Measurements from ENCODE around the gene SMPD4.
"Not testable (repeated sequence)": the region's sequence is repeated elsewhere in the genome, so short reads cannot be mapped to it uniquely, and the experiment has no call there.

Gene SMPD4

DNA sequence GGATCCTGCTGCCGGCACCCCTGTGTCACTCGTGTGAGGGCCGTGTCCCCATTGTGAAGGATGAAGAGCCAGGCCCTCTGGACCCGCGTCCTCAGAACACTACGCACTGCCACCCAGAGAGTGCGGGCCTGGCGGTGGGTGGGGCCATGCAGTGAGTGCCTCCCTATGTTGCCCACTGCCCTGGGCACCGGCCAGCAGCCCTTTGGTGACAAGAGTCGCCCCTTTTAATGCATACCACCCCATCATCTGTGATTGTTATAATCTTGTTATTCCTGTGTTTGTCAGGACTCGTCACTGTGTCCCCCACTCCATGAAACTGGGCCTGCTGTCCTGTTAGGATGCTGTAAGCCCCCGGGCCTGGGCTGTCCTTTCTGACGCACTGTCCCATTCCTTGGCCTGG is 43.1 kb downstream of the SMPD4 start:
- DNase-seq: not testable (repeated sequence)

DNA sequence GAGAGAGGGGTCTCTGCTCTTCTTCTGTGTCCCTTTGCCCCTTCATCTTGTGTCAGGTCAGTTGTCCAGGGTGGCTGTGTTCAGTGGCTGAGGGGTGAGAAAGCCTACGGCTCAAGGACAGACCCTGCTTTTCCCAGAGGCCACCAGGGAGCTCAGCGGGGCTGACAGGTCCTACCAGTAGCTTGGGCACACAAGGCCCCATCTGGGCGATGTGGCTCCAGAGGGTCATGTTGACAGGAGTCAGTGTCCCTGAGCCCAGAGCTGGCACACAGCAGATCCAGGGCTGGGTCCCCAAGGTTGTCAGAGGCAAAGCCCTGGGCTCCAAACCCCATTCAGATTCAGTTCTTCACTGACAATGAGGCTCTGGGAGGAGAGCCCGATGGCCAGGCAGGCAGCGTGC is 44.3 kb downstream of the SMPD4 start:
- not testable (repeated sequence) for DNase-seq

- not testable (repeated sequence) for DNase-seq
These were observed 44.9 kb downstream of the SMPD4 start for GRCh38 chr2:130136546-130136945.

DNA sequence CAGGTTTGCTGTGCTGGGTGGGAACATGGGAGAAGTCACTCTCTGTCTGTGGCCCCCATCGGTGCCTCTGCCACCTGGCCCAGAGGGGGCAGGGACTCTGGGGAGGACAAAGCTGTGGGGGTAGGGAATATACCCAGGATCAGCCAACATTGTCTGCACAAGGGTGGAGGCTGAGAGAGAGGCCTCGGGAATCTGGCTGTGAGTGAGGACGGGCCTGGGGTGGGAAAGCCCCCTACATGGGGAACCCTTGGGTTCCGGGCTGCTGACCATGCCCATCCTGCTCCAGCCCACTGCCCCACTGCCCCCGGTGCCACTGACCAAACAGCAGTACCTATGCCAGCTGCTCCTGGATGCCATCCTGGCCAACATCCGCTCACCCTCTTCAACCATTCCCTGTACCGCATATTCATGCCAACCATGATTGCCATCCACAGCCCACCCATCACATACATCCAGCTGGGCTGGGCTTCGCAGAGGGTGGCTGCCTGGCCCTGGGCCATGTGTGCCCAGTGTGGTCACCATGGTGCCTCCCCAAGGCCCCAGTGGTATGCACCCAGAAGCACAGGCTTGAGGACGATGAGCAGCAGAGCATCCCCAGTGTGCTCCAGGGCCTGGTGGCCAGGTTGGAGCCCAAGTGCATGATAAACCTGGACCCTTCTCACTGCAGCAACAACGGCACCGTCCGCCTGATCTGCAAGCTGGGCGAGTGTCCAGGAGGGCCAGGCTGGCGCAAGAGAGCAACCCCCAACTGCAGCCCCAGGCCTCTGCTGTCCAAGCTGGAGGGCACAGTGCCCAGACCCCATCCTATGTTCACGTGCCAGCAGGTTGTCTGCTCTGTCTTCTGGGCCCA is 45.5 kb downstream of the SMPD4 start:
- DNase-seq: no peak

- not testable (repeated sequence) for DNase-seq
These were observed 52.1 kb downstream of the SMPD4 start, which contains the start of gene POTEF for GRCh38 chr2:130129120-130129829. TSS of gene POTEF (minus strand) at chr2:130129222. CDS start at chr2:130120515, 8,707 bp downstream.

DNA sequence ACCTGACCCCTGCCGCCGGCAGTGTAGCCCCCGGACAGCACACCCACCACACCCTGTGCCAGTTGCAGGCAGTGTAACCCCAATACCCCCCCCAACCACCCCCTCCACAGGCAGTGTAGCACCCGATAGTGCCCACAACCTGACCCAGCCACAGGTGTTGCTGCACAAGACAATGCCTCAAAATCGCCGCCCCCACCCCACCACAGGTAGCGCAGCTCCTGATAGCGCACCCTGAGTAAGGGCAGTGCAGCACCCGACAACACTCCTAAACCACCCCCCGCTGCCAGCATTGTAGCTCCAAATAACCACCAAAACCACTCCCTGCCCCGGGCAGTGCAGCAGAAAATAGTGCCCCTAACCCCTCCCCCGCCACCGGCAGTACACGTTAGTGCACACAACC is 52.9 kb downstream of the SMPD4 start:
- DNase-seq: not testable (repeated sequence)

DNA sequence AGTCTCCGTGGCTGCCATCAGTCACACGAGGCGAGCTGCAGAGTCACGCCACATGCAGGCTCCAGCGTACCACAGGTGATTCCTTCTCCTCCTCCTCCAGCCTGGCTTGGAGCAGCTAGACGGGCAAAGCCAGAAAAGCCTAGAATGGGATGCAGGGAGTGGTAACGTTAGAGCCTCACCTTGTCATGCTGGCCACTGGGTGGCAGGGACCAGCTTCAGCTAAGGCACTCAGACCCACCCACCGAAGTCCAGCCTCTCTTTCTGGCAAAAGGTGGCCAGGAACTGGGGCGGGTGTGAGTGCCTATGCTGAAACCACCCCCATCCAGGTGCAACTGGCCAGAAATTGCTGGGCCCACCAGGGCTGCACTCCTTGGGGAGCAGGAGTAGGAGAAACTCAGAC is 53.7 kb downstream of the SMPD4 start:
- not testable (repeated sequence) for DNase-seq

GRCh38 chr2:130120924-130121323 is 60.5 kb downstream of the SMPD4 start:
- DNase-seq: not testable (repeated sequence)

DNA sequence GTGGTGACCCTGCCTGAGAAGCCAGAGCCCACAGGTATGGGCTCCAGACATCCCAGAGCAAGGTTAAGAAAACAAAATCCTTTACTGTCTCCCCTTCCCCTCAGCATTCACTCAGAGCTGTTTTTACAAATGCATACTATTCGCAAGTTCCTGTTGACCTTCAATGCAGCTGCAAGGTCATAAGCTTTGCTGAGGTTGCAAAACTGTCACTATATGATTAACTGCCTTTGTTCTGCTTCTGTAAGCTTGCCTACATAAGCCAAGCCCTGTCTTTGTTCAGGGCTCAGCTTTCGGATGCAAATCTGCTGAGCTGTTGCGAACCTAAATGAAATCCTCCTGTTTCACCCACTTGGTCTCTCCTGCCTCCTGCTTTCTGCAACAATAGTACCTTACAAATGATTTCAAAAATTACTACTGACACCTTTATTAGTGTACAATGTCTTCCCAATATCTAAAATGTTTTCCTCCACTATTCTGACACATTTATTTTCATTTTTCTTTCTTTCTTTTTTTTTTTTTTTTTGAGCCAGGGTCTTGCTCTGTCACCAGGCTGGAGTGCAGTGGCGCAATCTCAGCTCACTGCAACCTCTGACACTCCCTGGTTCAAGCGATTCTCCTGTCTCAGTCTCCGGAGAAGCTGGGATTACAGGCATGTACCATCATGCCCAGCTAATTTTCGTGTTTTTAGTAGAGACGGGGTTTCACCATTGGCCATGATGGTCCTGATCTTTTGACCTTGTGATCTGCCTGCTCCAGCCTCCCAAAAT is 78.6 kb downstream of the SMPD4 start:
- DNase-seq: peak; percentile 8
